ENCODE results near the gene SMOC1. TPM values are rescaled to one million over a fixed set of nuclear protein-coding genes. Genes with fewer than 3 reads are reported as not detected.
"Not testable (repeated sequence)": the region's sequence is repeated elsewhere in the genome, so short reads cannot be mapped to it uniquely, and the experiment has no call there.

Gene SMOC1
- total RNA-seq, 2 experiments from 2014 or later: not detected

DNA sequence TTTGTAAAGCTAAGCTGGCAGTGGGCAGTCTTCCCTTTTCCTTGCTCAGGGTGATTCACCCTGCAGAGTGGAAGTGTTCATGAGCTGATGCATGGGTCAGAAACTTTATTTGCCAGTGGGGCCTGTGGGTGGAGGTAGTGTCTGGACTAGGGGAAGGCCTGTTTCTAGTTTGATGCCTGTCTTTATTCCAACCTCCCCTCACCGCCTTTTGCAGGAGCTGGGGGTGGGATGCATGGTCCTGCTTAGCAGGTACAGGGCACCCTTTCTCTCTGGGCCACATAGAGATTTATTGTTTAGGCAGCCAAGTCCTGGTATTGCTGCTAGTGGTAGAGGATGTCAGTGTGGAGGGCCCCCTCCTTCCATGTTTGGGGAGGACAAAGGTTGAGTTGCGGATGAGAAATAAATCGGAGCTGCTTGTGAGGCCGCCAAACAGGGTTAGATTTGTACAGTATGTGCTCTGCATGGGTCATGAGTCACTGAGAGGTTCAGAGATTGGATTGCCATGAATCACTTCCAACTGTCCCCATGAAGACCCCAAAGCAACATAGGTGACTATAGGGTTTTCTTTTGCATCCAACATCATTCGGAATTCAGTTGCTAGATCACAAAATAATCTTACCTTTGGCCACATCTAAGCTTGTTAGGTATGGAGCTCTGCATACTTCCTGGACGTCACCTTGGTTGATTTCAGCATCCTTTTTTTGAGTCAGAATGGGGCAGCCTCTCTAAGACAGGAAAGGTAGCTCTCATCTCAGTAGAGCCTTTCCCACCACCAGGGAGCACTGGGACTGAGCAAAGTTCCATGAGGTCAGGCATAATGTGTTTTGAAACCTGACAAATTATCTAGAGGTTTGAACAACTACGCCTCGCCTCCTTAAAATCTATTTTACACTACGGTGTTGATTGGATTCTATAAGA lies 8.8 kb downstream of the SMOC1 start:
- Mint-ChIP-seq H3K4me3 (no peak overlapping the region), H3K4me1 (ENCODE audit: low read depth) (no peaks in the 10 kb centered on the region), H3K27me3 (peaks cover 14% of the 10 kb centered on the region), H3K36me3 (no peaks in the 10 kb centered on the region), H3K27ac (no peak overlapping the region), H3K9me3 (no peaks in the 10 kb centered on the region)
- intact Hi-C loops (cut with micrococcal nuclease): no loop called here
- CTCF ChIA-PET: interaction anchor here (2.2 kb wide), 1 partner anchor 69 kb away, joined by 5 read pairs; no protein-coding TSS in a partner anchor
- POLR2A ChIA-PET: no interaction called here
- no peak for DNase-seq

DNA sequence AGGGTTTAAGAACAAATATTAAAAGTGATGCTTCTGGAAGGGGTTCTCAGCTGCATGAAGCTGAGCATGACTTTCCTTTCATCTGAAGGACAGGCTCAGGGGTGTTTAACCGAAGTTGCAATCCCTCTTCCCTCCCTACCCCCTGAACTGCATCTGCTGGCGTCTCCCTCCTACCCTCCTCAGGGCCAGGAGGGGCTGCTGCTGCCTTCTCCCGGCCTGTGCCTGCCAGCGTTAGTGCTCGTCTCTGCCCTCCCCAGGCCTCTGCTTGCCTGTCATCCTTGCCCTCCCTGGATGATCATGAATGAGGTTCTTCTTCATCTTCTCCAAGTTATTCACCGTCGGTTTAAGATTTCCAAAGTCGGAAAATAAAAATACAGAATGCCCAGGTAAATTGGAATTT lies 12.2 kb downstream of the SMOC1 start:
- no peak for DNase-seq
- no peaks in the 10 kb centered on the region for H3K36me3 Mint-ChIP-seq
- no peak overlapping the region for H3K4me3 Mint-ChIP-seq
- POLR2A ChIA-PET: no interaction called here
- no peaks in the 10 kb centered on the region for H3K9me3 Mint-ChIP-seq
- H3K27ac Mint-ChIP-seq: no peak overlapping the region
- intact Hi-C loops (cut with micrococcal nuclease): no loop called here
- H3K27me3 Mint-ChIP-seq: peaks cover 14% of the 10 kb centered on the region
- H3K4me1 Mint-ChIP-seq (ENCODE audit: low read depth): no peaks in the 10 kb centered on the region
- CTCF ChIA-PET: no interaction called here

DNA sequence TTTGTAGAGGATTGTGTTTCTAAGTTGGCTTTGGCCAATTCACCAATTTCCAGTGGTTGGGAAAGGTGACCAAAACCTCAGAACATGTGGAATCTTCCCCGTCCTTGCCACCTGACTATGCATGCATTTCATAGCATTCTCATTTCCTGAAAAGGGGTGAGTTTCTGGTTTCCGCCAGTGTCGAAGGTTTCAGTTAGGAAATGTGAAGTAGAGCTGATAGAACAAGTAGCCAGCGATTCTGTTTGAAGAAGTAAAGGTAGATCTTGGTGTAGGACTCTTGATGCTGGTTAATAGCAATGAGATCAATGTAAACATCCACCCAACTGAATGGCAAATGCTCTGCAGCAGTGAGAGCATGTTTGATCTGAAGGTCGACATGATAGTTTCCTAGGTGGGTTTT lies 15.9 kb downstream of the SMOC1 start:
- no peaks in the 10 kb centered on the region for H3K36me3 Mint-ChIP-seq
- intact Hi-C loops (cut with micrococcal nuclease): no loop called here
- no peak overlapping the region for H3K27ac Mint-ChIP-seq
- DNase-seq: no peak
- H3K4me1 Mint-ChIP-seq (ENCODE audit: low read depth): no peaks in the 10 kb centered on the region
- no peak overlapping the region for H3K4me3 Mint-ChIP-seq
- H3K27me3 Mint-ChIP-seq: peaks cover 10% of the 10 kb centered on the region
- peaks cover 17% of the 10 kb centered on the region for H3K9me3 Mint-ChIP-seq
- ChIA-PET POLR2A (no interaction called here), CTCF (interaction anchor here (1.6 kb wide), 1 partner anchor 178 kb away, joined by 4 read pairs; no protein-coding TSS in a partner anchor)

DNA sequence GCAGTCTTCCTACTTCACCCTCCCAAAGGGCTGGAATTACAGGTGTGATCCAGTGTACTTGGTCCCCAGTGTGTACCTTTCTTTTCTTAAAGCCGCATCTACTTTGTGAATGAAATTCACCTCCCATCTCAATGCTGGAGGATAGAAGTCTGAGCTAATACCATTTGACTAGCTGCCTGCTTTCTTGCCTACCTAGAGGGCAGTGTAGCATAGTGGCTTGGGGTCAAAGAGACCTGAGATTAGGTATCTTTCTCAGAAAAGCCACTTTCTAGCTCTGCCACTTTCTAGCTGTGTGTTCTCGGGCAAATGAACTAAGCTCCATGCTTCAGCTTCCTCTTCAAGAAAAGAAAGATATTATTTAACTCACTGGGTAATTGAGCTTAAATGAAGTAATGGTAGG lies 16.9 kb downstream of the SMOC1 start:
- ChIA-PET CTCF (no interaction called here), POLR2A (no interaction called here)
- no peak for DNase-seq
- Mint-ChIP-seq H3K27me3 (peaks cover 10% of the 10 kb centered on the region), H3K9me3 (peaks cover 17% of the 10 kb centered on the region), H3K36me3 (no peaks in the 10 kb centered on the region), H3K4me3 (no peak overlapping the region), H3K27ac (no peak overlapping the region), H3K4me1 (ENCODE audit: low read depth) (no peaks in the 10 kb centered on the region)
- intact Hi-C loops (cut with micrococcal nuclease): no loop called here

DNA sequence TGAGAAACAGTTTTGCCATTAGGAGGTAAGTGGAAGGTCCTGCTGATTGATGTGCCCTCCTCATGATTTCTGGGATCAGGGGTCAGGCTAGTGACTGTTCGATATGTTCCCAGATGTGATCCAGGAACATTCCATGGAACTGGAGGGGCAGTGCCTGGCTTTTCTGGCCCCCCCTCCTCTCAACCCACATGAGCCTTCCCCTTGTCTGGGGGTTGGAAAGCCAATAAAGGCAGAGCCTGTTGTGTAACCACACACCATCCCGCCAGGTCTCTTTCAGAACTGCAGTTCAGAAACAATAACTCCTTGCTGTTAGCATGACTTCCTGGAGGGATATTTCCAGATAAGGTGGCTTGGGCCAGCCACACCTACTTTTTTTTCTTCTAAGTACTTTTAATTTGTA lies 17.8 kb downstream of the SMOC1 start:
- ChIA-PET POLR2A (no interaction called here), CTCF (no interaction called here)
- no peak overlapping the region for H3K27ac Mint-ChIP-seq
- H3K27me3 Mint-ChIP-seq: peaks cover 10% of the 10 kb centered on the region
- no peaks in the 10 kb centered on the region for H3K36me3 Mint-ChIP-seq
- peaks cover 17% of the 10 kb centered on the region for H3K9me3 Mint-ChIP-seq
- no peak for DNase-seq
- H3K4me1 Mint-ChIP-seq (ENCODE audit: low read depth): no peaks in the 10 kb centered on the region
- H3K4me3 Mint-ChIP-seq: no peak overlapping the region
- intact Hi-C loops (cut with micrococcal nuclease): no loop called here

DNA sequence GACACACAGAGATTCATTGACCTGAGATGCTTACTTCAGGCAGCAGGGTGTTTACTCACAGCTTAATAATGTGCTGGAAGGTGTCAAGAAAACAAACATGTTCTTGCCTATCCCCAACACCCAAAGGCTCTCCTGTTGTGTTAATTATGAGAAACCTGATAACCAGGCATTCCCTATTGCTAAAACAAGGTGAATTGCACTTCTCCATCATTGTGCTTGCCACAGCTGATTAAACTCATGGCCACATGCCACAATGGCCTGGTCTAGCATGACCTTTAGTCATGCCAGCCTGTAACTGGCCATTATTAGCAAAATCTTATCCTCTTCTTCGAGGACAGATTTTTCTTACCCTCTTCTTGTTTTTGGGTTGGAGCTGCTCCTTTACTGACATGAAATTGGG lies 21.4 kb downstream of the SMOC1 start:
- Mint-ChIP-seq H3K4me3 (no peak overlapping the region), H3K27me3 (no peaks in the 10 kb centered on the region), H3K36me3 (no peaks in the 10 kb centered on the region), H3K27ac (no peak overlapping the region), H3K9me3 (peaks cover 19% of the 10 kb centered on the region), H3K4me1 (ENCODE audit: low read depth) (no peaks in the 10 kb centered on the region)
- ChIA-PET POLR2A (no interaction called here), CTCF (no interaction called here)
- no peak for DNase-seq
- intact Hi-C loops (cut with micrococcal nuclease): no loop called here

DNA sequence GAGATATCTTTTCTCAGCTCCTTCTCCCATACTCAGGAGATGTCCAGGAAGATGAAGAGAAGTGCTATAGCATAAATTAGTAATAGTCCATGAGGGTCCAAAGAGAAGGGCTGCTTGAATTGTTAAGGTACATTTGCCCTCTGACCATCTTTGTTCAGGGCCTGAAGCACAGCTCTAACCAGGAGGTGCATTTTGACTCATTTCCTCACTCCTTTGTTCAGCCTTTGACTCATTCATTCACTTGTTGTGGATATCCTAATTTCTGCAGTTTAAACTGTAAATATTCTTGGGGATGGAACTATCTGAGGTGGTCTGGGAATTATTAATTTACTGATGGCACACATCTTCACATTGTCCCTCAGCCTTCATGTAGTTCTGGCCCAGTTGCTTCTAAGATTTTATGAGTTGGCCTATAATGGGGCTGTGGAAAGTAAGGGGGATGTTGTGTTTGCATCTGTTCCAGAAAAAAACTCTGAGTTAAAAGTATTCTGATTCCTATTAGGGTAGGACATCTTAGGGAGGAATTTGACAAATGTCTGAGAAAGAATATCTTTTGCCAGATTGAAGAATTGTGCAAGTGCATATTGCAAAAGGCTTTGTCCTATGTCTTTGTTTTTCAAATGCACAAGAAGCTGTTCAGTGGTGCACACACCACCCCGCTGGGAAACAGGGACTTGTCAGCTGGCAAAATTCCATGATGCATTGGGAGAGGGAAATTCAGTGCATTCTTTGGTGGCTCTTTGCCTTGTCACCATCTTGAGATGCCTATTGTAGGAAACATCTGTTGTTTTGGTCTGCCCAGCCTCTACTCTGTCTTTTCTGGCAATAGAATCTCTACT lies 22.1 kb downstream of the SMOC1 start:
- Mint-ChIP-seq H3K36me3 (no peaks in the 10 kb centered on the region), H3K9me3 (peaks cover 19% of the 10 kb centered on the region), H3K4me1 (ENCODE audit: low read depth) (no peaks in the 10 kb centered on the region), H3K4me3 (no peak overlapping the region), H3K27ac (no peak overlapping the region), H3K27me3 (no peaks in the 10 kb centered on the region)
- ChIA-PET CTCF (no interaction called here), POLR2A (no interaction called here)
- DNase-seq: no peak
- intact Hi-C loops (cut with micrococcal nuclease): no loop called here

DNA sequence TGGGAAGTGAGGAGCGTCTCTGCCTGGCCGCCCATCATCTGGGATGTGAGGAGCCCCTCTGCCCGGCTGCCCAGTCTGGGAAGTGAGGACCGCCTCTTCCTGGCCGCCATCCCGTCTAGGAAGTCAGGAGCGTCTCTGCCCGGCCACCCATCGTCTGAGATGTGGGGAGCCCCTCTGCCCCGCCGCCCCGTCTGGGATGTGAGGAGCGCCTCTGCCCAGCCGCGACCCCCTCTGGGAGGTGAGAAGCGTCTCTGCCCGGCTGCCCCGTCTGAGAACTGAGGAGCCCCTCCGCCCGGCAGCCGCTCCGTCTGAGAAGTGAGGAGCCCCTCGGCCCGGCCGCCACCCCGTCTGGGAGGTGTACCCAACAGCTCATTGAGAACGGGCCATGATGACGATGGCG lies 23.8 kb downstream of the SMOC1 start:
- H3K4me3 Mint-ChIP-seq; intact Hi-C loops (cut with micrococcal nuclease); H3K4me1 Mint-ChIP-seq (ENCODE audit: low read depth); DNase-seq; POLR2A ChIA-PET; CTCF ChIA-PET; H3K27me3 Mint-ChIP-seq; H3K27ac Mint-ChIP-seq; H3K36me3 Mint-ChIP-seq: not testable (repeated sequence)
- H3K9me3 Mint-ChIP-seq: peaks cover 10% of the 10 kb centered on the region

DNA sequence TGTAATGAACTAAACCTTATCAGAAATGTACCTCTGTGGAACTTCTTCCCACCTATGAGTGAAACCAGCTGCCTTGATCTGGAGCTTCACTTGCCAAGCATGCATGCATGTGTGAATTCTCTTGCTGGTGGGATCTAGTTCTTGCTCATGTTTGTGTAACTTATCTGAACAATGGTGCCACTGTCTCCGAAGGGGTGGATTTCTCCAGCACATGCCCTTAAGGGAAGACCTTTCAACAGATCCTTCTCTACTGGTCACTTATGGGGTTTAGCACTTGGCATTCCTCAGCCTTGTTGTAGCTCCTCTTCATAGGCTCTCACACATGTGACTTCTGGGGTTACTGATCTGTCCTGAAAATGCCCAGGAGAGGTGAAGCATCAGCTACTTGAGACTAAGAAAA lies 25.0 kb downstream of the SMOC1 start:
- H3K4me3 Mint-ChIP-seq: no peak overlapping the region
- H3K27ac Mint-ChIP-seq: no peak overlapping the region
- DNase-seq: no peak
- POLR2A ChIA-PET: no interaction called here
- no peaks in the 10 kb centered on the region for H3K36me3 Mint-ChIP-seq
- no peaks in the 10 kb centered on the region for H3K4me1 Mint-ChIP-seq (ENCODE audit: low read depth)
- no peaks in the 10 kb centered on the region for H3K27me3 Mint-ChIP-seq
- peaks cover 2% of the 10 kb centered on the region for H3K9me3 Mint-ChIP-seq
- CTCF ChIA-PET: no interaction called here
- intact Hi-C loops (cut with micrococcal nuclease): no loop called here

DNA sequence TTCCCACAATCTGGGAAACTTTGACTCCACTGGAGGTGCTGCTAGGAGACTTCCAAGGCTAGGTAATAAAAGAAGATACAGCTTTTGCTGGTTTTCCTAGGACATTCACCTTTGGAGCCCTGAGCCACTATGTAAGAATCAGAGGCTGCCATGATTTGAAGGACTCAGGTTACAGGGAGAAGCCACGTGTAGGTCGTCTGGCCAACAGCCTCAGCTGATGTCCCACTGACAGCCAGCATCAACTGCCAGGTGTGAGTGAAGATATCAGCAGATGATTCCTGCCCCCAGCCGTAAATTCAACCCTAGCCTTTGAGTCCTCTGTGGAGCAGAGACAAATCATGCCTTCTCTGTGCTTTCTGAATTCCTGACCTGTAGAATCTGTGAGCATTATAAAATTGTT lies 27.0 kb downstream of the SMOC1 start:
- Mint-ChIP-seq H3K27me3 (no peaks in the 10 kb centered on the region), H3K36me3 (no peaks in the 10 kb centered on the region), H3K27ac (no peak overlapping the region), H3K9me3 (peaks cover 2% of the 10 kb centered on the region), H3K4me3 (no peak overlapping the region), H3K4me1 (ENCODE audit: low read depth) (no peaks in the 10 kb centered on the region)
- DNase-seq: no peak
- intact Hi-C loops (cut with micrococcal nuclease): no loop called here
- ChIA-PET CTCF (no interaction called here), POLR2A (no interaction called here)

DNA sequence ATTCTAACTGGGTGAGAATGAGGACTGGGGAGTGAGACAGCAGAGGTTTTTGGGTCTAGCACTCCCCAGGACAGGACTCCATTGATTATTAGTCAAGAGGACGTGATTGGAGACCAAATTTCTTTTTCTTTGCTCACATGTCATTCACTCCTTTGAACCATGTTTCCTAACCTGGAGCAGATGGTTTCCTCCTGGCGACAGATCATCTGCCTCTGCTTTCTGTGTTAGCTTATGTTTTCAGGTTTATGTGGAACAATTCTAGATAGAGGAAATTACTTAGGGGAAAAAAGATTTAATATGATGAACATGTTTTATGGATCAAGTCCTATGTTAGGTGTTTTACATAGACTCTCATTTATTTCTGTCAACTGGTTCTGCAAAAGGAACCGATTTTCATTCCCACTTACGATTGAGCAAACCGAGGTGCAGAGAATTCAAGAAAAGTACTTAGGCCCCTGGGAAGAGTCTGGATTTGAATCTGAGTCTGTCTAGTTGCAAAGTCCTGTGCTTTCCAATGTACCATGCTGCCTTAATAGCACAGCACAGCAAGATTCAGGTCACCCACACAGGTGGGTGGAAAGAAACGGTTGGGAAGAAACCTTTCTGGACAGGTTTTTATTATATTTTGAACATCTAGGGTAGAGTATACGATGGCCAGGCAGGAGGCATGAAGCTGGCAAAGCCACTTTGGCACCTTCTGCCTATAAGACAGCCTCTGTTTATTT lies 30.8 kb downstream of the SMOC1 start:
- H3K27ac Mint-ChIP-seq: no peak overlapping the region
- intact Hi-C loops (cut with micrococcal nuclease): no loop called here
- H3K4me1 Mint-ChIP-seq (ENCODE audit: low read depth): no peaks in the 10 kb centered on the region
- no peaks in the 10 kb centered on the region for H3K27me3 Mint-ChIP-seq
- H3K36me3 Mint-ChIP-seq: no peaks in the 10 kb centered on the region
- H3K4me3 Mint-ChIP-seq: no peak overlapping the region
- H3K9me3 Mint-ChIP-seq: no peaks in the 10 kb centered on the region
- no peak for DNase-seq
- POLR2A ChIA-PET: no interaction called here
- CTCF ChIA-PET: no interaction called here

DNA sequence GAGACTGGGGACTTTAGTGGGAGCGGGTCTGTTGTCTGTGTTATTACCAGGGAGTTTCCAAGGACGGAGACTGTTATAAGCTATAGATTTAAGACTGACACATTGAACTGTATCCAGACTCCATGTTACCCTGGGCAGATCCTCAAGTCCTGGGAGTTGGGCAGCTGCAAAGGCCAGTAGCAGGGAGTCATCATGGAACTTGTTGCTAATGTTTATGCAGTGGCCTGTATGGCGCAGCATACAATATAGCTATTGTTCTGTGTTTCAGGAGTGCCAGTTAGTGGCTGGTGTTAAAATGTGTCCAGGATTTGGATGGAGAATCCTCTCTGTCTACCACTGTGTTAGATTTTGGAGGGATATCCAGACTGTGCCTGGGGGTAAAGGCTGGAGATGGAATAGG lies 31.7 kb downstream of the SMOC1 start:
- CTCF ChIA-PET: no interaction called here
- Mint-ChIP-seq H3K4me3 (no peak overlapping the region), H3K27ac (no peak overlapping the region), H3K36me3 (no peaks in the 10 kb centered on the region), H3K9me3 (no peaks in the 10 kb centered on the region), H3K27me3 (peaks cover 9% of the 10 kb centered on the region), H3K4me1 (ENCODE audit: low read depth) (no peaks in the 10 kb centered on the region)
- intact Hi-C loops (cut with micrococcal nuclease): no loop called here
- POLR2A ChIA-PET: no interaction called here
- no peak for DNase-seq
